Measurements from ENCODE around the gene NAA10.

Gene NAA10

DNA sequence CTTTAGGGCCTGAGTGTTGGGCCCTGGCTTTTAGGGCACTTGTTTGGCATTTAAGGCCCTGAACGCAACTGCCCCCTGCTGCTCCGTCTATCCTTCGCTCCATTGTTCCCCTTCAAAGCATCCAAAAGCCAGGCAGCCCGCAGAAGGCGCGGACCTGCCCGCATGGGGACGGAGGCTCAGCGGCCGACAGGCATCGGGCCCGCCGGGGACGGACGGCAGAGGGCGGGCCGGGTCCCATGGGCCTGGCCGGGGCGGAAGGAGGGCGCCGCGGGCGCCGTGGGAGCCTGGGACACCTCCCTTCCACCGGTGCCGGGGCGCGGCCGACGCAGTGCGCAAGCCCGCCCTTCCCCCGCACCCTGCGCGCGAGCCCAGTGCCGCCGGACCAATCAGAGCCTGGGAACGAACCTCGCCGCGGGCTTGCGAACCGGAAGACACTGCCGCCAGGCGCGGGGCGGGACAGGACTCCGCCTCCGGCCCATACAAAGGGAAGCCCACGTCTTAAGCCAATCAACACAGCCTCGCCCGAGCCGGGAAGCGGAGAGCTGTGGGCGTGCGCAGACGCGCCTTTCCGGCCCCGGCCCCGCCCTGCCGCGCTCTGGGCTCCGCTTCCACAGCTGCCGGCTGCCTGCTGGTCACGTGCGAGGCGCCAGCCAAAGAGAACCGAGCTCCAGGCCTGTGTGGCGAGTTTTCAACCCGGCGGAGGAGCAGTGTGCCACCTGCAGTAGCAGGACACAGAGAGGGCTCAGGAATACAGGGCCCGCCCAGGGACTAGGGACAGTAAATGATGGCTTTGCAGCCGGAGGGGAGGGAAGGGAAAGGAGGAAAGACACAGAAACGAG is 6.7 kb downstream of the NAA10 start:
- DNase-seq (ENCODE audit: low read depth) = peak; percentile 92

DNA sequence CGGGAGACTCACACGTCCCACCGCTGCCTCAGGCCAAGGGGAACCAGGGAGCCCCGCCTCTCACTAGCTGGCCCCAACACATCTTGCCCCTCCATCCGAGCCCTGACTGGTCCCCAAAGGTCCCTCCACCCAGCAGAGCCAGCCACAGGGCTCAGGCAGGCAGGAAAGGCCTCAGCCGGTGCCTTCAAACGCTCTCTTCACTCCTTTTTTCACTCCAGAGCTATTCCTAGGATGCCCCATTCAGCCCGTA is 7.2 kb downstream of the NAA10 start:
- no peak for DNase-seq (ENCODE audit: low read depth)

DNA sequence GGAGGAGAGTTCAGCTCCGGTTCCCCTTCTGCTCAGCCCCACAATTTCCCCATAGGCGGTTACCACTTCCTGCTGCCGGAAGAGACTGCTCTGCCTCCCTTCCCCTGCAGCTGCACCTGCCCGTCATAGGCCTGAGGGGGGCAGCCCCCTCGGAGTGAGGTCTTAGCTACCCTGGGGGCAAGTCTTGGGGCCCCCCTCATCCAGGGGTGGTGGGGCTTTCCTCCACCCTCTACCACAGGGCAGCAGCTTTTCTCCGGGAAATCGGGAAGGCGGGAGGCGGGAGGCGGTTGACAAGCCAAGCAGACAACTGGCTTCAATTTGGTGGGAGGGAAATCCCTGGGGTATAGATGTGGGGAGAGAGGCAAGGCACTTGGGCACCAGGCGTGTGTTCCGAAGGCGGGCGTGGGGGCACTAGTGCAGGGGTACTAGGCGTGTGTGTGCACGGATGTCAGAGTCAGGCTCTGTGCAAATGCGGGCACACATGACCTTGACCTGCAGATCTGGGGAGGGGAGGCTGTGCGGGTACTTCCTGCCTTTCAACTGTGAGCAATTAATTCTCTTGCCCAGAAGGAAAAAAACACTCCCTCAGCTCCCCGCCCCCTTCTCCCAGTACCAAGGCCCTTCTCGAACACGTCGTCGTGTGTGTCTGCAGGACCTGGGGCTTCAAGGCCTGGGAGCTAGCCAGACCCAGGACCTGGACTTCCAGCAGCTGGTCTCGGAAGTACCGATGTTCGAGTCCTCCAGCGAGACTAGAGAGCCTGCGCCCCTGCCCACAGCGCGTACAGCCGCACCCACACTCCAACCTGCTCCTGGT is 7.8 kb downstream of the NAA10 start:
- peak; percentile 59 for DNase-seq (ENCODE audit: low read depth)

DNA sequence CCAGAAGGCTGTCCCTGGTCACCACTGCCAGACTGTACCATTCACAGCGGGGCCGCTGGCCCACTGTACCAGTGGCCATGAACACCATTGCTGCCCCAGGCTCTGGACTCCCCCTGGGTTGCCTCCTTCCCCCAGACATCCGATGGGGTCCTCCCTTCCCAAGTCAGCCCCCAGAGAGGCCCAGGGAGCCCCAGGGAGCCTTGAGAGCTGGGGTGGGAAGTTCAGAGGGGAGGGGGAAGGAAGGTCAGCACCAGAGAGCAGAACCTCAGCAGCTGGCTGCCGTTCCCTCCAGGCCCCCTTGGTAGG is 8.3 kb downstream of the NAA10 start:
- DNase-seq (ENCODE audit: low read depth) = no peak

DNA sequence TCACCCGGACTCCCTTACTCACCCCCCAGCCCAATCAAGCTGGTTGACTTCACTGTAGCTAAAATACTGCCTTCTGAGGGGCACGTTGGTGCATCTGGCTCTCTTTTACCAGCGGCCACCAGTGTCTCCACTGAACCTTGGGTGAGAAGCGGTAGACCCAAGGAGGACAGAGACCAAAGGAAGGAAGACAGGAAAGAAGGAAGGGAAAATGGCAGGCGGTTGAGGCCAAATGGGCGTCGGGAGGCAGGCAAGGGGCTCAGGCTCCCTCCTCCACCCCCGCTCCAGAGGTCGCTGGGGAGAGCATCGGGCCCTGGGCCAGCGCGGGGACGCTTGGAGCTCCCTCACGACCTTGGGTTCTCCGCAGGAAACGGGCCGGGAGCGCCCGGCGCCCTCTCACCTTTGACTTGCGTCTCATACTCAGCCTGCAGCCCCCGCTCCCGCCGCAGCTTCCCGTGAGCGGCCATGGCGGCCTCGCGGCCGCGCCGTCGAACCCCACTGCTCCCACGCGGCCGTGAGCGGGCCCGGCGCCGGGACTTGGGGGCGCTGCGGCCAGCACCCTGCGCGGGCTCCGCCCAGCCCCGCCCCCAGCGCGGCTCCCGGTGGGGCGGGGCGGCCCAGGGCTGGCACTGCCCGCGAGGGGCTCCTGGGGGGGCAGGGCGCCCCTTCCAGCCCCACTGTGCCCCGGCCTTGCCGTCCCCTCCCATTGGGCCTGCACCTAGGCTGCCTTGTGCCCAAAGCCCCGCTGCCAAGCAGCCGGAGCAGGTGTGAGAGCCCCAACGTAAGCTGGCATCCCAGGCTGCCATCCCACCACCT is 8.9 kb downstream of the NAA10 start, which contains the start of gene ARHGAP4:
Gene ARHGAP4, minus strand, starts transcription at position 526 of the 813 bp plus-strand sequence. Its CDS starts 62 bp downstream, at position 464.
- DNase-seq (ENCODE audit: low read depth) = no peak

DNA sequence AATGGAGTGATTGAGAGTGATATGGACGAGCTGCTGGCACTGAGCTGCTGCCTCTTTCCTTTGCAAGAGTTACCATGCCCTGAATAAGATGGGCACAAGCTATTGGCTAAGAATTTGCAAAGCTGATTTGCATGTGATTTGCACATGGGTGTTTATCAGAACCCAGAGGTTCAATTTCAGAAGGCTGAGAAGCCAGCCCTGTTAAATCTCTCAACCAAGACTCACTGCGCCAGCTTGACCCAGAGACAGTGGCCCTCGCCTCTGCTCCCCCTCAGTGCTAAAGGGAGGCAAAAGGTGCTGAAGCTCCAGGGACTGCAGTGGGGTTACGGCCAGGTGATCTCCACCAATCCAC is 9.5 kb downstream of the NAA10 start:
- no peak for DNase-seq (ENCODE audit: low read depth)

DNA sequence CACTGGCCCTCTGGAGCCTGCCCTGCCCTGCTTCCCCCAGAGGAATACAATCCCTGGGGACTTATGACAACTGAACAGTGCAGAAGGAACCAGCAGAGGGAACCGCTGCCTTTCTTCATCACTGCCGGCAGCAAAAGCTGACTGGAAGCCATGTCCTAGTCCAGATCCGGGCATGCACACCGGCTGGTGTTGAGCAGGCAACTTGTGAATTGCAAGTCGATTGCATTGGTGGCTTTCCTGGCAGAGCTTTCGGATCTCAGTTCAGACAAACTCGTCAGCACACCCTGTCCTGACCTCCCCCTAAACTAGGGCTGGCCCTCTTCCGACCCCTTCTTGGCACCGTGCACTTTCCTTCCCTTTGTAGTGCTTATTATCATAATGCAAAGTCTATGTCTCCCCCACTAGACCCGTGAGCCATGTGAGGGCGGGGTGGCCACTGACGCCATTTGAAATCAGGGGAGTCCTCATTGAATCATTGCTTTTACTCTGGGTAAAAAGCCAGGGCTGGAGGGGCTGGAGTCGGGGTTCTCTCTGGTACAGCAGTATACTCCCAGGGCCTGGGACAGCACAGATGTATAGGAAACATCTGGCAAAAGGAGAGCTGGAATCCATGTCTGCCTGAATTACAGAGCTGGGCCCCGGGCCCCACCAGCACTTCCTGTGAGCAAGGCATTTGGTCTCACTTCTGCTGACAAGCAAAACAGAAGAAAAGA is 10.5 kb downstream of the NAA10 start:
- no peak for DNase-seq (ENCODE audit: low read depth)

DNA sequence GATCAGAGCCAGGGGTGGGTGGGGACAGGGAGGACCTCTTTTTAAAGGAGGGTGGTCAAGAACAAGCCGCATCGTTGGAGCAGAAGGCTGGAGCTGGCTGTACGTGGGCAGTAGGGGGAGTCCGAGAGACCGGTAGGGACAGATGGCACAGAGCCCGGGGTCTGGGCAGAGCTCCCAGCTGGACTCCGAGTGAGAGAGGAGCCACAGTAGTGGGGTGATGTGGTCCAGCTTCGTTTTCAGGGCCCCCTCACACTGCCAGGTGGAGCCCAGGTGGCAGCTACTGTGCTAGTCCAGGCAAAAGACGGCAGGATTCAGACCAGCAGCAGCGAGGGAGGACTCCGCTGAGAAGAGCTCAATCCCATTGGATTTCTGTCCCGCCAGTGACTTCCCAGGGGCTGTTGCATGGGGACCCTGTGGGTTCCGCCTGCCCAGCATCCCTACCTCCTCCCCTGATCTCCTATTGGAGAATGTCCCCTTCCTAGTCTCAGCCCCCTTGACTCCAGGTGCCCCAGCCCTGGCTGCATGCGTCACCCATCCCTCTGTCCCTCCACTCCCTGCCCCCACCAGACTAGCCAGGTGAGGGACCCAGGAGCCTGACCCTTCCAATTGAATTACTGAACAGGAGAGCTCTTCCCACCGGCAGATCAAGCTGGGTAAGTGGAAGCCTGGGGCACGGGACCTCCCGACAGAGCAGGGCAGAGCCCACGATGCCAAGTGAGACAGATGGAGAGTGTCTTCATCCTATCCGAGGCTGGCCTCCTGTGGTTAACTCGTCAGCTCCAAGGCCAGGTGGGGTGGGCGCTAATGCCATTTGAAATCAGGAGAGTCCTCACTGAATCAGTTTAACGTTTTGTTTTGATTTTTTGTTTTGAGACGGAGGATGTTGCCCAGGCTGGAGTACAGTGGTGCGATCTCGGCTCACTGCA is 11.6 kb downstream of the NAA10 start:
- DNase-seq (ENCODE audit: low read depth) = no peak

DNA sequence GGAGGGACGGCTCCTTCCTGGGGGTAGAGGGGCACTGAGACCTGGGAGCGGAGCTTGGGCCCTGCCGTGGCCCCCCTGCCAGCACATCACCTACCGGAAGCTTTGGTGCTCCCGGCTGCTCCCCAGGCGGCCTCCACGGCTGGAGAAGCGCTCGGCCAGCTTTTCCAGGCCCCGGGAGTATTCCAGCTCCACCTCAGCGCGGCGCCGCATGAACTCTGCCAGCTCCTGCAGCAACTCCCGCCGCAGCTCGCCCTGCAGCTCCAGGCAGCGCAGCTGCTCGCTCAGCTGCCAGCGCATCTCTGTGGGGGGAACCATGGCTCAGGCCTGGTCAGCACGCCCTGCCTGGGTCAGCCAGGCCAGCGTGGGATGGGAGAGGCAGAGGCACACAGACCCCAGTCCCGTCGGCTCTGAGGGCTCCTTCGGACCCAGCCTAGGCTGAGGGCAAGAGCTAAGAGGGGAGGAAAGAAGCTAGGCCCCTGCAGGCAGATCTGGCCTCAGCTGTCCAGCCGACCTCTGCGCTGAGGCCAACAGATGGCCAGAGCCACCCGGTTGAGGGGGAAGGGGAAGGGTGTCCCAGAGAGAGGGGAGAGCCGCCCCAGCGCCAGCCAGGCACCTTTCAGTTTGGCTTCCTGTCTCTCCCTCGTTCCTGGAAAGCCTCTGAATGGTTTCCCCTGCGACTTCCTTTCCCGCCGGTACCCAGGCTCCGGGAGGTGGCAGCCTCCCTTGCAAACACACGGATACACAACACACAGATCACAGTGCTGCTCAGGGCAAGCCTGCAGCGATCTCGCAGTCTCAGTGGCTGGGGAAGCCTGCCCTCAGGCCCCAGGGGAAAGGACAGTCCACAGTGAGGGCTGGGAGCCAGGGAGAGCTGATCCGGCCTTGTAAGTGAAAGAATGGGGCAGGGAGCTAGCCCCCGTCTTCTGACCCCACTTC is 13.1 kb downstream of the NAA10 start:
- no peak for DNase-seq (ENCODE audit: low read depth)

DNA sequence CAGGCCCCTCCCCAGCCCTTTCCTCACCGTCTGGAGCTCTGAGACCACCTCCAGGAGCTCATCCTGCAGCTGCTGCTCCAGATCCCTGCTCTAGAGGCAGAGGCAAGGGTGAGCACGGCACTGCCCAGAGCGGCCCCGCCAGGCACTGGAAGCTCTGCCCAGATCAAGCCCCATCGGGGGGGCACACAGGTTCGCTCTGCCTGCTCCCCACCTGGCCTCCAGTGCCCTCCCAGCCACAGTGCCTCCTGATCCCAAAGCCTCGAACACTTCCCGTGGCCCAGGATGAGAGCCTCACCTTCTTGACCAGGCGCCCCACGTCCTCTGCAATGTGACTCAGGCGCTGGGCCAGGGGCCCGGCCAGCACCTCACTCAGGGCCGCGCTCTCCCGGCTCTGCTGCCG is 13.8 kb downstream of the NAA10 start:
- DNase-seq (ENCODE audit: low read depth) = no peak

DNA sequence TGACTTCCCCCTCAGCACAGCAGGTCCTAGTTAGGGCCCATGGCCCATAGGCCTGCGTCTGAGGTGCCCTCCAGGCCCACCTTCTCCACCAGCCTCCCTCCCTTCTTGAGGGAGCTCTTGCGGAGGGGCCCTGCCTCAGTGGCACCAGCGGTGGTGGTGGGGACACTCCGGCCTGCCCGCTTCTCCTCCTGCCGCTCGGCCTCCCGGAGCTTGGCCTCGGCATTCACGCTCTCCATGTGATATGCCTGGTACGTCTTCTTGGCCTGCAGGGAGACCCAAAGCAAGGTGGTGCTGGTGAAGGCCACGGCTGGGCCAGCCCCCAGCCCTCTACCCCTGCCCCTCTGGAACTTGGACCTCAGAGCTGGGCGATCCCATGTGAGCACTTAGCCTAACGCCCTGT is 14.3 kb downstream of the NAA10 start:
- no peak for DNase-seq (ENCODE audit: low read depth)

DNA sequence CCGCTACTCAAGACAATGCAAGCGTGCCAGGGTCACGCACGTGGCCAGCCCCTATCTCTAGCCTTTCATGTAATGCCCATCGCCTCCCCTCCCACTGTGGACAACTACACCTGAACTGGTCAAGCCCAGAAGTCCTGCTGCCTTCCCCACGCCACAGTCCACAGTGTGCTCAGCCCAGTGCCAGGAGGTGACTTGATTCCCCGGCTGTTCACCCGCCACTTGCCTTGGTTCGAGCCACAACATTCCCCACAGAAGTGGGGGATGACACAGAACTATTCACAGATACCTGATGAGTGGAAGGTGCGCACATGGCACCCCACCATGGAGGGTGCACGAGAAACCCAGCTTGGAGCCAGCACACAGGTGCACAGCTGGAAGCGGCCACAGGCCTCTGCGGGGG is 15.6 kb downstream of the NAA10 start:
- no peak for DNase-seq (ENCODE audit: low read depth)

DNA sequence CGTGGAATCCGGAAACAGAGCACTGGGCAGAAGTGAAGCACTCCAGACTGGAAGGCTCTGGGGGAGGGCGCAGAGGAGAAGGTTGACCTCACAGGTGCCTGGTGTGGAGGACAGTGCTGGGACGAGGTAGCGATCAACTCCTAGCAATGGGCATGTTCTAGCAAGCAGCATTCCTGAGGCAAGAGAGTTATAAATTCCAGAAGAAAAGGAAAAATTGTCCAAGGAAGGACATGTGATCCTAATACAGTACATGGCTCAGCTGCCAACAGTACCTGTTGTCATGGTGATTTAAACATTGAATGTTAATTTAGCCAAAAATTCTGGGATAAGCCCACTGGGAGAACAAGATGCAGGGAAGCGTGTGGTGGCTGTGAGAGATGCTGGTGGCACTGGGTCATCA is 17.0 kb downstream of the NAA10 start:
- DNase-seq (ENCODE audit: low read depth) = no peak

DNA sequence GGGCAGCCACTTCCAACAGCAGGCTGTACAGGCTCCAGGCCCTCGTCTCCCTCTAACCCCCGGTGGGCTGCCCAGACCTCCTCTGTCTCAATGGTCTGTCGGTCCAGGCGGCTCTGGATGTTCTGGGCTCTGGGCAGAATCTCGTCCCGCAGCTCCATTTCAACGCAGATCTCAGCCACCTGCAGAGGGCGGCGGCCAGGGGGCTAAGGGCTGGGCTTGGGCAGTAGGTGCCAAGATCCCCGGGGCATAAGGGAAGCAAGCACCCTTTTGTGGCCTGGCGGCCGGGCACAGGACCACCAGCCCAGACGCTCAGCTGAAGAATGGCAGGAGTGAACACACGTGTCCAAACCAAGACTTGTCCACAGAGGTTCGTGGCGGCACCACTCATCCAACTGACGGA is 21.1 kb downstream of the NAA10 start:
- no peak for DNase-seq (ENCODE audit: low read depth)

DNA sequence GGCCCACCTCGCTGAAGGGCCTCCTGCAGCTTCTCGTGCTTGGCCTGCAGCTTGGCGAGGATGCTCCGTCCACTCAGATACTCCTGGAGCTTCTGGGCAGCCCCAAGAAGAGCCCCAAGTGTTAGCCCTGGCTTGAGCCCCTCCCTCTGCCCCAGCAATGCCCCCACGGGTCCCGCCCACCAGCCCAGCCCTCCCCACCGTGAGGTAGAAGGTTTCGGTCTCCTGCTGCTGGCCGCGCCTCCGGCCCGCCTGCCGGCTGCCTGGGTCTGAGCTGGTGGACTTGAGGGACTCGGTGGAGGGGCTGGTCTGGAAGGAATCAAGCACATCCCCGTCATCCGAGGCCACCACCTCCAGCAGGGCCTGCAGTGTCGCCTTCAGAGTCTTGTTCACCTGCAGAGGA is 21.6 kb downstream of the NAA10 start:
- DNase-seq (ENCODE audit: low read depth) = no peak

DNA sequence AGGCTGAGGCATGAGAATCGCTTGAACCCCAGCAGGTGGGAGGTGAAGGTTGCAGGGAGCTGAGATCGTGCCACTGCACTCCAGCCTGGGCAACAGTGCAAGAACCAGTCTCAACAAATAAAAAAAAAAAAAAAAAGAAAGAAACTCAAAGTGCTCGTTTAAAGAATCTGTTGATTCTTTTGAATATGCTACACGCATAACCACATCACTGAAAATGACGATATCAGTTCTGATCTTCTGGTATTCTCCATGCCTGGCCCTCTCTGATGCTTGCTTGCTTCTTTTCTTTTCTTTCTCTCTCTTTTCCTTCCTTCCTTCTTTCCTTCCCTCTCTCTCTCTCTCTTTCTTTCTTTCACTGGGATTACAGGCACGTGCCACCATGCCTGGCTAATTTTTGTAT is 23.0 kb downstream of the NAA10 start:
- DNase-seq (ENCODE audit: low read depth) = no peak

DNA sequence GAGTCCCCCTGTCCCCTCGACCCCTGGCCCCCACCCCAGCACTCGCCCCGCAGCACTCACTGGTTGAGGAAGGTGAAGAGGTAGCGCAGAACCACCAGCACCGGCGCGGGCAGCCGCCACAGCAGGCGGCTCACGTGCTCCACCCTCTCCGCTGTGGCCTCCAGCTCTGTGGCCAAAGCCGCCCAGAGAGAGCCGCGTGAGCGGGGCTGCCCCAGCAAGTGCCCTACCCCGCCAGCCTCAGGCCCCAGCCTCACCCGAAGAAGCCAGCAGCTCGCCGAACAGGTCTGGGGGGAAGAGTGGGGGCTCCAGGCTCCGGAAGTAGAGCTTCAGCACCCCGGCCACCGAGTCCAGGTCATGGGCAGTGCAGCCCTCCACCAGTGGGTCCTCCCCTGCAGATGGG is 24.4 kb downstream of the NAA10 start:
- DNase-seq (ENCODE audit: low read depth) = no peak

DNA sequence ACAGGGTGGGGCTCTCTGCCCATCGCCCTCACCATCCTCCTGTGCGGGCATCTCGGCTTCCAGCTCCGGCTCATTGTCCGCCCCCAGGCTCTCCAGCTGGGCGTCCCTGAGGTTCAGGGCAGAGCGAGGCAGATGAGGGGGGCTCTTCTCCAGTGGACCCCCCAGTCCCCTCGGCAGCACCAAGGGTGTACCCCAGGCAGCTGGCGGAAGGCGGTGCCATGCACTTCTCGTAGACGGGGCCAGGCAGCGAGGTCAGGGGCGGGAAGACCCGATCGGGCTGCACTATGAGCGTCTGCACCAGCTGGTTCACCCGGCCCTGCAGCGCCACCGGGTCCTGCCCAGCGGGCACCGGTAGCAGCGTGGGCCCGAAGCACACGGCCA is 24.9 kb downstream of the NAA10 start:
- DNase-seq (ENCODE audit: low read depth) = no peak

DNA sequence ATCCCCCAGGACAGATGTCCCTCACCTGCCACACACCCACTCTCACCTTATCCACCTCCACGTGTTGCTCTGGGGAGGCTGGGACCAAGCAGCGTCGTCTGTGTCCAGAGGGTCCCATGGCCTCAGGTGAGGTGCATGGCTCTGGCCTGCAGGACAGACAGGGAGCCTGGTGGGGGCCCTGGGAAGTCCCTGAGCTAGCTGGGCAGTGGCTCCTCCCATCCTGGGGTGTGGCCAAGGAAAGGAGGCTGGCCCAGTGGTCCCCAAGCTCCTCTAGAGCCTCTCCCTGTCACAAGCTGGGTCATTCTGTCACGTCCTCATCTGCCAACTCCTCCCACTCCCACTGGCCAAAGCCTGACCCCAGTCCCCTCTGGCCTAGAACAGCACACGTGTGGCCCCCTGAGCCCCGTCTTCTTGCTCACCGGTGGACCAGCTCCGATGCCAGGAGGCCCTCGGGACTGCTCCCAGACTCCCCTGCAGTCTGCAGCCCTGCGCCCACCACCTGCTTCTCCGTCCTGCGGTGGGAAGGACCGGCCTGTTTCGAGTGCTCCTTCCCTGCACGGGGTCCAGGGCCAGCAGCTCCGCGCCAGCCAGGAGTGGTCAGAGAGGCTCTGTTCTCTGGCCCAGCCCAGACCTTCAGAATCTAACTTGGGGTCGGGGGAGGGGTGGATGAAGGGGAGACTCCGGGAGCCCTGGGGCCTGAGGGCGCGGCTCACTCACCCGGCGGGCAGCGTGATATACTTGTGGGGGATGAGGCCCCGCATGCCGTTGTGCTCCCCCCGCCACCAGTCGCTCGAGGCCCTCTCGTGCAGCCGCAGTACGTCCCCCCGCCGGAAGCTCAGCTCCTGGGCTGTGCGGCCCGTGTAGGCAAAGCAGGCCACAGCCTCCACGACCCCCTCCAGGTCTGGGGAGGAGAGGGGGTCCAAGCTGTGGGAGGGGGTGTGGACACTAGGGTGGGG is 25.5 kb downstream of the NAA10 start:
- no peak for DNase-seq (ENCODE audit: low read depth)
